ENCODE data around the gene GNAT3.

GNAT3 gene

DNA sequence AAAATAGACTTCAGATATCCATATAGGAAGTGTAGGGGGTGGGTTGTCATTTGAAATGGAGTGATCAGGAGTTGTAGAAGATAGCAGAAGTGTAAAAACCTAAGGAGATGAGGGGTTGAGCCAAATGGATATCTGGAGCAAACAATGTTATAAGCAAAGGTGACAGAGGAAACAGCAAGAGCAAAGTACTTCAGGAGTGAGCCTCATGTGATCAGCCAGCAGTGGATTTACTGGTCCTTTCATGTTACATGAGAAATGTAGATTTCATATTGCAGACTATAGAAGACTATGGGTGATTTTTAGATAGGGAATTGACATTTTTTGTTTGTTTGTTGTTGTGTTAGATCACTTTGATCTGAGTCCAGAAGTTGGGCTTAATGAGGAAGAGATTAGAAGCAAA, 47.7 kb downstream of the GNAT3 start:
- TF ChIP-seq POLR2A (IDR thresholded peaks at IDR 0.05; ENCODE audit: low read length) (no peak), GATA1 (IDR thresholded peaks at IDR 0.05; ENCODE audit: low read depth, low read length) (no peak)
- no peak for DNase-seq

DNA sequence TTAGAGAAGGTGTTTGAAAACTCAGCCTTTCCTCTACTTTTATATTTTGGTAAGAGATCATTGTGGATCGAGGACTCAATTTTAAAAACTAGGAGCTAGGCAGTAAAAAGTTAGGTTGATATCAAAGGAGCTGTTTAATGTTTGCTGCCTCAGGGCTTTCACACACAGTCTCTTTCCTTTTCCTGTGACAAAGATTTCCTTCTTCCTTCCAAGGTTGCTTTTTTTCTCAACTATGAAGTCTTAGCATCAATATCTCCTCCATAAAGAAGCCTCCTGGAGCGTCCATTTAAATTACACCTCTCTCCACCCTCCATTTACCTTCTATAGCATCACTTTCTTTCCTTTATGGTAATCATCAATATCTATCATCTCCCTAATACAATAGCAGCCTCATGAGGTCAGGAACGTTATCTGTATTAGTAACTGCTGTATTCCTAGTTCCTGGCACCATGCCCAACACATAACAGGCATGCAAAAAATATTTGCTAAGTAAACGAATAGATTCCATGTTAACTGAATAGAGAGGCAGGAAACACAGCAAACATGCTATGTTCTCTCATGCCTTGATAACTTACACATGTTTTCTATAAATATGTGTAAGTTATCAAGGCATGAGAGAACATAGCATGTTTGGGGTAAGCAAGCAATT, 48.5 kb downstream of the GNAT3 start:
- peak; percentile 36 to 42 for DNase-seq
- TF ChIP-seq POLR2A (IDR thresholded peaks at IDR 0.05; ENCODE audit: low read length) = no peak
- TF ChIP-seq GATA1 (IDR thresholded peaks at IDR 0.05; ENCODE audit: low read depth, low read length) = no peak

DNA sequence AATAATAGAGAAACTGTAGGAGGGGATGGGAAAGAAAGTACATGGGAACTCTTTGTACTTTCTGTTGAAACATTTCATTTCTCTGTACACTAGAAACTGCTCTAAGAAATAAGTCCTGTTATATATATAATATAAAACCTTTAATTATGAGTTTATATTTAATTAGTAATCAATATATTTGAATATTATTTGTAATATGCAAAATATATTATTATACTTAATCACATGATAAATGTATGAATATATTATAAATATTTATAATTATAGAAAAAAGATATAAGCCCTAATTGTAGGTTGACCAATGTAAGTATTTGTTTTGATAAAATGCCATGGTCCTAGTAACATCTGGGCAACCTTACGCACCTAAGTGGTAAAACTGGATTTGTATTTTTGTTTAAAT, 51.0 kb downstream of the GNAT3 start:
- TF ChIP-seq POLR2A (IDR thresholded peaks at IDR 0.05; ENCODE audit: low read length) (no peak), GATA1 (IDR thresholded peaks at IDR 0.05; ENCODE audit: low read depth, low read length) (no peak)
- DNase-seq = no peak

DNA sequence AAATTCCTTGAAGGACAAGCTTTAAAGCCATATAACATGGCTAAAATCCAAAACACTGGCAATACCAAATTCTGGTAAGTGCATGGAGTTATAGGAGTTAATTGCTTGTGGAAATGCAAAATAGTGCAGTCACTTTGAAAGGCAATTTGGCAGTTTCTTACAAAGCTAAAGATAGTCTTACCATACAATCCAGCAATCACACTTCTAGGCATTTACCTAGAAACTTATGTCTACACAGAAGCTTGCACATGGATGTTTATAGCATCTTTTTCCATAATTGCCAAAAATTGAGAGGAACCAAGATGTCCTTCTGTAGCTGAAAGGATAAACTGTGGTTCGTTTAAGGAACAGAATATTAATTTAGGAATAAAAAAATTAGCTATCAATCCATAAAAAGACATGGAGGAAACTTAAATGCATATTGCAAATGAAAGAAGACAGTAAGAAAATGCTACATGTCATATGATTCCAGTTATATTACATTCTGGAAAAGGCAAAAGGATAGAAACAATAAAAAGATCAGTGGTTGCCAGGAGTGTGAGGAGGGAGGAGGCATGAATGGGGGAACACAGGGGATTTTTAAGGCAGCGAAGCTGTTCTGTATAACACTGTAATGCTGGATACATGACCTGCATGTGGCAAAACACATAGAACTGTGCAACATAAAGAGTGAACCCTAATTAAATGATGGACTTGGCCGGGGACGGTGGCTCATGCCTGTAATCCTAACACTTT, 51.9 kb downstream of the GNAT3 start:
- no peak for DNase-seq
- no peak for TF ChIP-seq GATA1 (IDR thresholded peaks at IDR 0.05; ENCODE audit: low read depth, low read length)
- no peak for TF ChIP-seq POLR2A (IDR thresholded peaks at IDR 0.05; ENCODE audit: low read length)

DNA sequence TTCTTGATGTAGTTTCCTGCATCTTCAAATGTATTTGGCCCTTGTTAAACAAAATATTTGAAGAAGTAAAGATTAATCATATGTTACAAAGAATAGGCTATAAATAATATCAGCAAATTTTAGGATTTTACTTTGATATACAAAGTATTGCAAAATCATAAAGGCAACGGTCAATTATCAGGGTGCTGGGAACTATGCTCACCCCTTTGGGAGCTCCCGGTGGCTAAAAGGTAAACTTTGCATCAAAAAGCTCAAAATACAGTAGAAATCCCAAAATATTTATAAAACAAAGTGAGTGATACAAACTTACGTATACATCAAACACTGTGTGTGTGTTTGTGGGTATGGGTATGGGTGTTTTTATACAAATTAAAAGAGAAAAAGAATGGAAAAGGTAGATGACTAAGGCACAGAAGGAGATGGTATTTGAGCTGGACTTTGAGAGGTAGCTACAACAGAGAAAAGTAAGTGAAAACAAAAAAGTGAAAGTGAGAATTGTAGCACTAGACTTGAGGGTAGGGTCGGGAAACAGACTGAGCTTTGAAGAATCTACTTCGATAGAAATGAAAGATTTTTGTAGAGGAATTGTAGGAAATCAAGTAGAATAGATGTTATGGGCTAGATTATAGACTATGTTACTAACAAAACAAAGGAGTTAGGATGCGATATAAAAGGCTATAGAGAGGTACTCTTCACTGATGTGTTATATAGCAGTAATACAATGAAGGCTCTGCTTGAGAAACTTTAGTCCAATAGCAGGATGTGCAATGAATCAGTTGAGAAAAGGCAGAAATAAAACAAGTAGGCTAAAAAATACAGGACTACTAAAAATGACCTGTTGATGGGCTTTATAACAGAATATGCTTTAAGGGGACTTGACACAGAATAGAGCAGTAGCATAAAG, 52.8 kb downstream of the GNAT3 start:
- no peak for TF ChIP-seq GATA1 (IDR thresholded peaks at IDR 0.05; ENCODE audit: low read depth, low read length)
- TF ChIP-seq POLR2A (IDR thresholded peaks at IDR 0.05; ENCODE audit: low read length) = no peak
- no peak for DNase-seq

DNA sequence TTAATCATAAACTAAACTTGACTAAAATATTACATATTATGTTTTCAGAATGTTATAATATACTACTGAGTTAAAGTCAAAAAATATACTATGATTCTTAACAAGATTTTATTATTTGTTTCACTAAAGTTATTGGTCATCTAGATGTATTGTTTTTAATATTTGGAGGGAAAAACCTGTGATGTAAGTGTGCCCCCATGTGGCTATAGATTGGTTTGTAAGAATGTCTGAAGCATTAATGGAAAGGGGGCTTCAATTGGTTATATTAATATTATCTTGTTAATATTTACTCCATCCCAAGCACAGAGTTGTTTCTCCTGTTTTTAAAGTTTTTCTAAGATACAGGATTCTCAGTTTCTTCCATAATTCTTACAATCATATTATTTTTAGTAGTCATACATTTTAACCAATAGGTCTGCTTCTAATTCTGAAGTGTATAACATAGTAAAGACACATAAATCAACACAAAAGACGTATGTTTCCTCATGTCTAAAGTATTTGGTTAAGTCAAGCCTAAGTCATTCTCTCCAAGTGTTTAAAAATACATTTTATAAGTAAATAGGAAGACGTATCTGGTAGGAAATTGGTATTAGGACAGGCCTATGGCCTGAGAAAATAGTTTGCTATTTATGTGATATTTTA, 58.0 kb downstream of the GNAT3 start:
- TF ChIP-seq GATA1 (IDR thresholded peaks at IDR 0.05; ENCODE audit: low read depth, low read length) = no peak
- no peak for TF ChIP-seq POLR2A (IDR thresholded peaks at IDR 0.05; ENCODE audit: low read length)
- DNase-seq = peak; percentile 51 to 62

DNA sequence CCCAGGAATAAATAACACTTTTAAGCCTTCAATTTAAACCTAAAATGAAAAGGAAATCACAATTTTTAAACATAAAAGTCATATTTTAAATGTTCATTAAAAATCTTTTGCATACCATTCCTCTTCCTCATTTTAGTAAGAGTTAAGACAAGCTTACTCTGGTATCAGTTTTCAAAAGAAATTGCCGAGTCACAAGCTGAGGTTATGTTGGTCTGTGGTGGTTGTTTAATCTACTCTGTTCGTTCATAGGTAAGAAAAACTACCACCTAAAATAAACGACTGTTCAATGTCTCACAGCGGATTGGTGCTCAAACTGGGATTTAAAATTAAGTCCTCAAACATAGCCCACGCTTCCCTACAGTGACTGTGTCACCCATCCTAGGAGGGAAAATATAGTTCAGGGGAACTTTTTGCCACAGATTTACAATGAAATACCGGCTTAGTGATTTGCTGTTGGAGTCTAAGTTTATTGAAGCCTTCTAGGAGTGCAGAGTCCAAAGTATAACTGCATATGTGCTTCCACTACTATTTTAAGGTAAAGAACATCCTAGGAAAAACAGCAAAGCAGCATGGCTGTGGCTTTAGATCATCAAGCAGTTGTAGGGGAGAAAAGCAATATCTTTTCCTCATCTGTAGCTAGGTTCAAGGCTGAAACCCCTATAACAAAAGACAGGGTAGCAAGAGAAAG, 61.1 kb downstream of the GNAT3 start:
- DNase-seq = peak; percentile 15 to 28
- TF ChIP-seq POLR2A (IDR thresholded peaks at IDR 0.05; ENCODE audit: low read length) (no peak), GATA1 (IDR thresholded peaks at IDR 0.05; ENCODE audit: low read depth, low read length) (no peak)

DNA sequence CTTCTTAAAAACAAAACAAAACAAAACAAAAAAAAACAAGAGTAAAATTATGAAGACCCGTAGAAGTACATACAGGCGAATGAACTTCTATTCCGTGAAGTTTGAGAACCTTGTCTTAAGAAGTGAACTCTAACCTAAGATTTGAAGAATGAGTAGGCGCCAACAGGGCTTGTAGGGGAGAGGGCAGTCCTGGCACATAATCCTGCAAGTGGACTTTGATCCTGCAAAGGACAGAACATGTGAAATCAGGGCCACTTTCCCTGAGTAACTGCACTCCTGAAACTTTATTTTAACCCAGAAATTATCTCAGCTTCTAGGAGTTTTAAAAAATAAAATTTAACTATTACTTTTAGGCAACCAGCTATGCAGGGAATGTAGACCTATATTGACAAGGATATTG, 62.0 kb downstream of the GNAT3 start:
- no peak for DNase-seq
- TF ChIP-seq POLR2A (IDR thresholded peaks at IDR 0.05; ENCODE audit: low read length) = no peak
- no peak for TF ChIP-seq GATA1 (IDR thresholded peaks at IDR 0.05; ENCODE audit: low read depth, low read length)

DNA sequence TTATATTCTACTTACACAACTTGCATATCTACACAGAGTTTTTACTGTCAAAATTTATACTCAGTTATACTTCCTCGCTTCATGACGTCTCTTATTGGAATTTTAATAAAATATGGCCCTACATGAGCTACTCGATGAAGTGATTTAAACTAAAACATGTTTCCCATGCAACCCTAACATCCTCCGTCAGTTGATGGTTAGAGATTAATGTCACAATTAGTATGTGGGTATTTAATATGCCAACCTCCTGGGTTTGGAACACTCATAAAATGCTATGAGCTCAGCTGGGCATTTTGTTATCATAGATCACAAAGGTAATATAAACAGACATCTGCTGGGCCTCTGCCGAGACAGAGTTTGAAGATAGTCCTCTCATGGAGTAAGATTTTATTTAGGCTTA, 66.5 kb downstream of the GNAT3 start:
- no peak for TF ChIP-seq GATA1 (IDR thresholded peaks at IDR 0.05; ENCODE audit: low read depth, low read length)
- DNase-seq = no peak

DNA sequence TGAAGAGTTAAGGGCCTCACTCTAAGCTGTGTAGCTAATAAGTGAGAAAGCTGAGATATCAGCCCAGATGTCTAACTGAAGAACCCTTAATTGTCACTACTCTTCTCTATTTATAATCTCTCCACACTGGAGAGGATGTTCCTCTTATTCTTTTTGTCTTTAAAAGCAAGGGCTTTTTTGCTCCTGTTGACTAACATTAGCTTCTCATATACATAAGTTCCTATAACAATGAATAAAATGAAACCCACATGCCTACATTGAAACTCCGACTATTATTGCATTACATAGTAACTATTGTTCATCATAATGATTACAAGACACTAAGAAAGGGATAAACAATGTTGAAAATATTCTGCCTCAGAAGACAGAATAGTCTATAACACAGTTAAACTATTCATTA, 67.1 kb downstream of the GNAT3 start:
- no peak for TF ChIP-seq POLR2A (IDR thresholded peaks at IDR 0.05; ENCODE audit: low read length)
- no peak for DNase-seq

DNA sequence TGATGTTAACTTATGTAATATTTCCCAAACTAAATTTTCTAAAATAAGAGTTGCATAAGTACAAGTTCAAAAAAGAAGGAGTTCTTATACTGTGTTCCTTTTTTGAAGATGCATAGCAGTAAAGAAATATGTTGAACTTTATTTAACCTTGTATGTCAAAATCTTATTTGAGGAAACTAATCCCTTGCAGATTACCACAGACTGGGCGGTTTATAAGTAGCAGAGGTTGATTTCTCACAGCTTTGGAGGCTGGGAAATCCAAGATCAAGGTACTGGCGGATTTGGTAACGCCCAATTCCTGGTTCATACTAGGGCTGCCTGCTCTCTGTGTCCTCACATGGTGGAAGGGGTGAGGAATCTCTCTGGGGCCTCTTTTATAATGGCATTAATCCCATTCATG, 68.5 kb downstream of the GNAT3 start:
- DNase-seq = no peak
- no peak for TF ChIP-seq POLR2A (IDR thresholded peaks at IDR 0.05; ENCODE audit: low read length)
- no peak for TF ChIP-seq GATA1 (IDR thresholded peaks at IDR 0.05; ENCODE audit: low read depth, low read length)

DNA sequence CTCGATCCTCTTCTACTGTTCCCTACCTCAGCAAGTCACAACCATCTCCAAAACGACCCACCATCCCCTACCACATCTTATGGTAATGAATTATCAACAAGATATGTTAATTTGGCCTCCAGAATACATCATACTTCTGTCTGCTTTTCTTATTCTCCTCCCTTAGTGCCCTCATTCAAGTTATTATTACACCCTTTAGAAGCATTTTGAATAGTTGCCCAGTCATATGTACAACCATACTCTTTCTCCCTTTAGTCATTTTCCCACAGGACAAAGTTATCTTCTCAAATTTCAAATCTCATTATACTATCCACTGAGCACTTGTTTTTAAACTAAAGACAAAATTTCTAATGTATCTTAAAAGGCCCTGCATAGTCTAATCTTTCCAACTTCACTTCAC, 71.0 kb downstream of the GNAT3 start:
- TF ChIP-seq POLR2A (IDR thresholded peaks at IDR 0.05; ENCODE audit: low read length) (no peak), GATA1 (IDR thresholded peaks at IDR 0.05; ENCODE audit: low read depth, low read length) (no peak)
- DNase-seq = no peak
